ENCODE data around the gene DNAH2. TPM values are rescaled to one million over a fixed set of nuclear protein-coding genes. Genes with fewer than 3 reads are reported as not detected.
A peak's percentile ranks its signal among the peaks of the same experiment; 100 is the strongest.

Gene DNAH2
- total RNA-seq, 4 donors from 2014 or later, result under 0.01 to 0.22 (median 0.20) TPM; not detected in 1

DNA sequence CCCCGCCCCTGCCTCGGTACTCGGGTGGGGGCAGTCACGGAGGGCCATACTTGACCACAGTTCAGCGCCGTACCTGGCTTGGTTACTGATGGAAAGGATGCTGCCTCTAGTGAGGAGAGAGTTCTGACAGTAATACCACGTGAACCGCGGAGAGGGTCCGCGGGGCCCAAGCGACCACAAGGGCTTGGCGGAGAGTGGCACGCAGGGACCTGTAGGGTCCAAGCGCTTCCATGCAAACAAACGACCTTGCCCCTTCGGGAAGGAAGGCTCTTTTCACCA lies 125.7 kb downstream of the DNAH2 start:
- Histone ChIP-seq H3K27ac (peak overlapping the region; percentile 95 to 98 (median 97)), H3K36me3 (peaks cover 27 to 29% of the 10 kb centered on the region in 2 donors), H3K27me3 (no peaks in the 10 kb centered on the region), H3K4me3 (replicated peaks in 1 of 3) (peak overlapping the region; percentile 63 to 77 (median 67)), H3K4me1 (peaks cover 22 to 30% of the 10 kb centered on the region in 2 donors), H3K9me3 (no peaks in the 10 kb centered on the region)
- no peak for TF ChIP-seq POLR2A (IDR thresholded peaks at IDR 0.05)
- TF ChIP-seq, protein P1, sequence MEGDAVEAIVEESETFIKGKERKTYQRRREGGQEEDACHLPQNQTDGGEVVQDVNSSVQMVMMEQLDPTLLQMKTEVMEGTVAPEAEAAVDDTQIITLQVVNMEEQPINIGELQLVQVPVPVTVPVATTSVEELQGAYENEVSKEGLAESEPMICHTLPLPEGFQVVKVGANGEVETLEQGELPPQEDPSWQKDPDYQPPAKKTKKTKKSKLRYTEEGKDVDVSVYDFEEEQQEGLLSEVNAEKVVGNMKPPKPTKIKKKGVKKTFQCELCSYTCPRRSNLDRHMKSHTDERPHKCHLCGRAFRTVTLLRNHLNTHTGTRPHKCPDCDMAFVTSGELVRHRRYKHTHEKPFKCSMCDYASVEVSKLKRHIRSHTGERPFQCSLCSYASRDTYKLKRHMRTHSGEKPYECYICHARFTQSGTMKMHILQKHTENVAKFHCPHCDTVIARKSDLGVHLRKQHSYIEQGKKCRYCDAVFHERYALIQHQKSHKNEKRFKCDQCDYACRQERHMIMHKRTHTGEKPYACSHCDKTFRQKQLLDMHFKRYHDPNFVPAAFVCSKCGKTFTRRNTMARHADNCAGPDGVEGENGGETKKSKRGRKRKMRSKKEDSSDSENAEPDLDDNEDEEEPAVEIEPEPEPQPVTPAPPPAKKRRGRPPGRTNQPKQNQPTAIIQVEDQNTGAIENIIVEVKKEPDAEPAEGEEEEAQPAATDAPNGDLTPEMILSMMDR (IDR thresholded peaks at IDR 0.05), result no peak
- intact Hi-C loops (cut with DNase I), result loop anchor here (10.0 kb wide), 1 partner anchor 302 kb away; no protein-coding TSS in a partner anchor
- no peak for DNase-seq
- WGBS, 2 donors, result 0% methylated on average over 7 to 8 of the region's 17 CpGs

DNA sequence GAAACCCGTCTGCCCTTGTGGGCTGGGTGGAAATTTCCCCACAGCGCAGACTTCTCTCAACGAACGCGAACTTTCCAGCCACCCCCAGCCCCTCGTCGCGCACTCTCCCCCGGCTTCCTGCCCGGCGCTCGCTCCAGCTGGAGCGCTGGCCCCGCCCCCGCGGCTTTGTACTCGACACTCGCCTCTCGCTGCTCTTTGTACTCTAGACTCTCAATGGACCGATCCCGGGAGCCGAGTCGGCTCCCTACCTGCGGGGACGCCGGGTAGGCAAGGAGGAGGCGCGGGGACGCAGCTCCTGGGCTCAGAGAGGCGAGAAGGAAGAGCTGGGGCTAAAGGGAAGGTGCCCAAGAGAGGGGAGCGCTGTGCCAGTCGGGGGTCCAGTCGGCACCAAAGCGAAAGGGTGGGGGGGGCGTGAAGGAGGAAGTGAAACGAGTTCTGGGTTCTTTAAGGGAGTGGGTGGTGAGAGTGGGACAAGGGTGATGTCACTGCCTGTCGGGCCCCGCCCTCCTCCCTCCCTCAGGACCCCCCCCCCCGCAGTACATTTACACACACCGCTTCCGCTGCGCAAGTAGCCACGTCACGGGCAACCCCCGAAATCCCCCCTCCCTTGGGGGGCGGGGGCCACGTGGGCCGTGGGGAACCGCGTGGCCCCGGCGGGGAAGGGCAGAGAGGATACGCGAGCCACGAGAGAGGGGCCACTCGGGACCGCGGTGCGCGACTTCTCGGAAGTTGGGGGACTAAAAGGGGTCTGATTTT lies 126.2 kb downstream of the DNAH2 start:
- H3K4me3 ChIP-seq (replicated peaks in 1 of 3), result peak overlapping the region; percentile 63 to 77 (median 67)
- peaks cover 33 to 34% of the 10 kb centered on the region in 2 donors for H3K36me3 ChIP-seq
- WGBS, 2 donors, result 0 to 1% methylated on average over 44 to 47 of the region's 61 CpGs
- H3K27ac ChIP-seq, result peak overlapping the region; percentile 95 to 98 (median 97)
- no peaks in the 10 kb centered on the region for H3K9me3 ChIP-seq
- no peaks in the 10 kb centered on the region for H3K27me3 ChIP-seq
- DNase-seq, result peak; percentile 88 to 90
- intact Hi-C loops (cut with DNase I), result loop anchor here (10.0 kb wide), 1 partner anchor 301 kb away; no protein-coding TSS in a partner anchor
- TF ChIP-seq, protein P1 (IDR thresholded peaks at IDR 0.05), result no peak
- TF ChIP-seq POLR2A (IDR thresholded peaks at IDR 0.05), result peak in 1 of 2 donors; percentile 64
- peaks cover 22 to 27% of the 10 kb centered on the region in 2 donors for H3K4me1 ChIP-seq

DNA sequence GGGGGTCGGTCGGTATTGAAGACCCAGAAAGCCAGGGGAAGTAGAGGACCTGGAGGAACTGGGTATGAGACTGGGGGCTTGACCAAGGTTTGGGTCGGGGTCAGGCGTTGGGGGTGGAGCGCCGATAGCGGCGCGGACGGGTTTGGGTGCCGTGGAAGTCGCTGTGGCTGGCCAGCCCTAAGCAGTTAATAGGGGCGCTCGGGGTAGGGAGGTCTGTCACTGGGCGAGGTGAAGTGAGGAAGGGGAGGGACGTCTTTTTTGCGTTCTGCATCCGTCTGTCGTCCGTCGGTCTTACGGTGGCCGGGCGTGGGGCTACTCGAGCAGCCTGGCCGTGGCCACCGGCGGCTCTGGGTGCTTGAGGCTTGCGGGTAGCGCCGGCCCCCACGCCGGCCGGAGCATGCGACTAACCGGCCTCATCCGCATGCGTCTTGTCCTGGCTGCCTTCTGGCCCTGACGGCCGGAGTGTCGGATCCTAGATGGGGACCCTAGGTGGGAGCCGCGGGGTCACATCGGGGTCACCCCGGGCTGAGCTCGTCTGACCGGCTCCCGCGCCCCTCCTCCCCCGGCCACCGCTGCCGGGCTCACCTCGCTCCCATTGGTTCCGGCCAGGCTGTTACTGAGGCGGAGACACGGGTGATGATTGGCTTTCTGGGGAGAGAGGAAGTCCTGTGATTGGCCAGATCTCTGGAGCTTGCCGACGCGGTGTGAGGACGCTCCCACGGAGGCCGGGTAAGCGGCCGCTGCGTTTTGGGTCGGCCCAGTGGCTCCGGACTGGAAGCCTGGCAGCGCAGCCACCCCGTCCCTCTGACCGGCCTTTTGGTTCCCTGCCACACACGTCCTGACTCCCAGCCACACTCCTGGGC lies 127.0 kb downstream of the DNAH2 start:
- H3K9me3 ChIP-seq, result no peaks in the 10 kb centered on the region
- no peaks in the 10 kb centered on the region for H3K27me3 ChIP-seq
- TF ChIP-seq POLR2A (IDR thresholded peaks at IDR 0.05), result peak in 1 of 2 donors; percentile 94
- TF ChIP-seq, protein P1 (IDR thresholded peaks at IDR 0.05), result no peak
- peak overlapping the region; percentile 95 to 98 (median 97) for H3K27ac ChIP-seq
- peaks cover 22 to 25% of the 10 kb centered on the region in 2 donors for H3K4me1 ChIP-seq
- peaks cover 41% of the 10 kb centered on the region in 2 donors for H3K36me3 ChIP-seq
- peak overlapping the region; percentile 55 to 77 (median 67) for H3K4me3 ChIP-seq (replicated peaks in 1 of 3)
- intact Hi-C loops (cut with DNase I), result loop anchor here (10.0 kb wide), 1 partner anchor 300 kb away; no protein-coding TSS in a partner anchor
- peak; percentile 93 for DNase-seq
- WGBS, 2 donors, result 0 to 1% methylated on average over 22 to 43 of the region's 71 CpGs

DNA sequence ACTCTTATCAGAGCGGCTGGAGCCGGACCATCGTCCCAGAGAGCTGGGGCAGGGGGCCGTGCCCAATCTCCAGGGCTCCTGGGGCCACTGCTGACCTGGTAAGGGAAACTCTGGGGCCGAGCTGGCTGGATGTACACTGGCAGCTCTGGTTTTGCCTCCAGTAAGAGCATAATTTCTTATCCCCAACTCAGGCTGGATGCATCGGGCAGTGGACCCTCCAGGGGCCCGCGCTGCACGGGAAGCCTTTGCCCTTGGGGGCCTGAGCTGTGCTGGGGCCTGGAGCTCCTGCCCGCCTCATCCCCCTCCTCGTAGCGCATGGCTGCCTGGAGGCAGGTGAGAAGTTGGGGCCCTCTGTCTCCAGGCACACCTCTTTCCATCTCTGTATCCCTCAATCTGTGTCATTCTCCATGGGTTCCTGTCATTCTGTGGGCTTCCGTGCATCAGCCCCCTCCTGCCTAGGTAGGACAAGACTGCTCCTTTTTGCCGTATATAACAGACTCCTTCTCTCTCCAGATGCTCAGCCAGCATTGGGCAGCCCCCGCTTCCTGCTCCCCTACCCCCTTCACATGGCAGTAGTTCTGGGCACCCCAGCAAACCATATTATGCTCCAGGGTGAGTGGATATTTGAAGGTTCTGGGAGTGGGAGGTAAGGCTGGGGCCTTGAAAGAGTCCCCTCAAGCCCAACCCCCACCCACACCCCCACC lies 128.0 kb downstream of the DNAH2 start:
- H3K9me3 ChIP-seq, result no peaks in the 10 kb centered on the region
- H3K4me1 ChIP-seq, result peaks cover 21 to 22% of the 10 kb centered on the region in 2 donors
- peak overlapping the region in 1 of 3 donors; percentile 67 for H3K4me3 ChIP-seq (replicated peaks in 1 of 3)
- H3K36me3 ChIP-seq, result peaks cover 48 to 50% of the 10 kb centered on the region in 2 donors
- no peaks in the 10 kb centered on the region for H3K27me3 ChIP-seq
- TF ChIP-seq, protein P1 (IDR thresholded peaks at IDR 0.05), result no peak
- TF ChIP-seq POLR2A (IDR thresholded peaks at IDR 0.05), result no peak
- WGBS, 2 donors, result 79 to 84% methylated on average over 14 to 15 of the region's 15 CpGs
- H3K27ac ChIP-seq, result peak overlapping the region in 2 of 3 donors; percentile 97 to 98
- intact Hi-C loops (cut with DNase I), result loop anchor here (10.0 kb wide), 1 partner anchor 299 kb away; no protein-coding TSS in a partner anchor
- DNase-seq, result no peak
